K562 (cell line): Measurements from ENCODE around the gene ARFGAP1. TPM values are rescaled to one million over a fixed set of nuclear protein-coding genes. Genes with fewer than 3 reads are reported as not detected.

Experiments used
- ARID1B ChIP-seq: fragments of 450-650 bp; IDR thresholded peaks from 2 replicates; pipeline ENCODE4 v1.6.1; 2016; ENCODE audit warnings: antibody characterized with exemption, mild to moderate bottlenecking, inconsistent platforms
- JUND ChIP-seq, 2 experiments: IDR thresholded peaks; 2 replicates in 1 of 2; 3 replicates in 1 of 2; pipeline ENCODE4 v1.6.1; 2011; ENCODE audit warnings: borderline replicate concordance in 2 of 2, low read depth in 2 of 2, low read length in 2 of 2, improper control_type of control experiment in 1 of 2, missing biosample characterization in 1 of 2, missing genetic modification characterization in 1 of 2, missing genetic modification reagents in 1 of 2
- KDM5B ChIP-seq: fragments of 200-600 bp; sonication (generic); IDR thresholded peaks from 2 replicates; pipeline ENCODE4 v1.6.1; 2012; ENCODE audit warnings: low read depth, mild to moderate bottlenecking, moderate library complexity, low read length, control low read depth, inconsistent platforms; ENCODE audit not compliant: insufficient replicate concordance
- SIN3A ChIP-seq, 2 experiments: fragments of 150-350 bp in 1 of 2; IDR thresholded peaks; 2 replicates each; pipeline ENCODE4 v1.6.1; 2011 to 2016; ENCODE audit warnings: borderline replicate concordance in 2 of 2, low read depth in 2 of 2, low read length in 2 of 2, mild to moderate bottlenecking in 2 of 2, moderate library complexity in 2 of 2; ENCODE audit not compliant: control insufficient read depth in 1 of 2
- SMARCA4 ChIP-seq: fragments of 450-650 bp; IDR thresholded peaks from 2 replicates; pipeline ENCODE4 v1.6.1; 2016
- ZBTB7A ChIP-seq: IDR thresholded peaks from 2 replicates; pipeline ENCODE4 v1.6.1; 2011; ENCODE audit warnings: low read depth, mild to moderate bottlenecking, low read length, moderate library complexity, borderline replicate concordance; ENCODE audit not compliant: control insufficient read depth
- ZNF717 ChIP-seq: fragments of 250-450 bp; sonication (Bioruptor Pico); IDR thresholded peaks from 2 replicates; pipeline ENCODE4 v1.5.0; 2021
- polyA plus RNA-seq, 8 experiments: library from polyadenylated mRNA; depleted of rRNA in 4 of 8; stranded (reverse) in 5 of 8; unstranded in 3 of 8; fragments of >200 nt; fragmentation: Nextera tagmentation in 2 of 8; fragmentation: Illumina TruSeq in 1 of 8; extraction: Ambion mirVana in 2 of 8; extraction: Trizol in 1 of 8; gene quantifications; 2 replicates each; pipeline versions ENCODE4 v1.2.1 to v1.2.3, GENCODE V29; 2011 to 2014; ENCODE audit warnings: inconsistent platforms in 1 of 8, missing spikeins in 1 of 8
- total RNA-seq, 7 experiments: library from RNA; depleted of rRNA in 6 of 7; stranded (reverse); fragments of >200 nt in 6 of 7; fragmentation: Illumina TruSeq in 2 of 7; extraction: Trizol in 2 of 7; gene quantifications; 2 replicates each; pipeline versions ENCODE4 v1.2.1 to v1.2.3, GENCODE V29; 2011 to 2021; ENCODE audit warnings: low replicate concordance in 1 of 7
- TF ChIP-seq, protein P1 (sequence below): fragments of 200-800 bp; sonication (Bioruptor generic); IDR thresholded peaks from 2 replicates; pipeline ENCODE4 v1.6.1; 2017; ENCODE audit warnings: missing genetic modification characterization, missing compliant biosample characterization
- TF ChIP-seq, protein P2 (sequence below): fragments of 200-800 bp; sonication (Bioruptor generic); IDR thresholded peaks from 2 replicates; pipeline ENCODE4 v1.6.1; 2017; ENCODE audit warnings: missing genetic modification characterization, missing compliant biosample characterization
- TF ChIP-seq, protein P3 (sequence below), 2 experiments: fragments of 450-650 bp in 1 of 2; sonication (generic) in 1 of 2; formaldehyde crosslinking in 1 of 2; IDR thresholded peaks in 1 of 2; conservative IDR thresholded peaks in 1 of 2; 2 replicates each; pipeline versions ENCODE4 v1.6.1 to v1.8.1; 2016 to 2023; ENCODE audit warnings: mild to moderate bottlenecking in 2 of 2, moderate library complexity in 2 of 2, inconsistent platforms in 1 of 2, missing genetic modification reagents in 1 of 2

Gene ARFGAP1
- total and polyA plus RNA-seq, 9 of the 15 experiments (the other 6 are each of a cell fraction or from before 2014, with no cell fraction given) = 0.53 to 102 (median 33.5) TPM

DNA sequence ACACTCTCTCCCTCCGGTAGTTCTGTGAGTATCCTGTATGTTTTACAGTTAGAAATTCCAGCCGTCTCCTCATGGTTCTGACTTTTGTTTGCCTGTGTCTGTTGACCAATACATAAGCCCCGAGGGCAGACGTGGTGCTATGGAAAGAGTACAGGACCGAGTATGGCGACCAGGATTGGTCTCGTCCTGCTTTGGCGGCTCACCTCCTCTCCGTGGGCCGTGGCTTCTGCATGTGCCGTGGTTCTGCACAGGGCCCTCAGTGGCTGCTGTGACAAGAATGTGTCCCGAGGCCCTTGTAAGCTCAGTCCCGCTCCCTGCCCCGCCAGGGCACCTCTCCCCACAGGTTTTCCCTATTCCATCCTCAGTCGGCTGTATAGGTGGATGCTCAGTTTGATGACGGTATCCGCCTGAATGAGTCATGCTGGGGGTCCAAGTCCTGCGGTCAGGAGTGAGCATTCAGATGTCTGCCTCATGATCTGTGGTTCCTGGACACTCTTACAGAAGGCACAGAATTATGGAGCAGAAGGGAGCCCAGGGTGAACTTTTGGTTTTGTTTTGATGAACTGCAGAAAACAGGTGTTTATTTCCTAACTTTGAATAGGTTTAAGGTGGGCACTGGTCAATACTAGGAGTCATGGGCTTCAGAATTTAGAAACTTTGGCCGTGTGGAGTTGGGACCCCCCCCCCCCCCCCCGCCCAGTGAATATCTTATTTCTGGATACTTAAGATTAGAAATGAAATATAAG lies 1.2 kb downstream of the ARFGAP1 start (continued):
- TF ChIP-seq, protein P1, sequence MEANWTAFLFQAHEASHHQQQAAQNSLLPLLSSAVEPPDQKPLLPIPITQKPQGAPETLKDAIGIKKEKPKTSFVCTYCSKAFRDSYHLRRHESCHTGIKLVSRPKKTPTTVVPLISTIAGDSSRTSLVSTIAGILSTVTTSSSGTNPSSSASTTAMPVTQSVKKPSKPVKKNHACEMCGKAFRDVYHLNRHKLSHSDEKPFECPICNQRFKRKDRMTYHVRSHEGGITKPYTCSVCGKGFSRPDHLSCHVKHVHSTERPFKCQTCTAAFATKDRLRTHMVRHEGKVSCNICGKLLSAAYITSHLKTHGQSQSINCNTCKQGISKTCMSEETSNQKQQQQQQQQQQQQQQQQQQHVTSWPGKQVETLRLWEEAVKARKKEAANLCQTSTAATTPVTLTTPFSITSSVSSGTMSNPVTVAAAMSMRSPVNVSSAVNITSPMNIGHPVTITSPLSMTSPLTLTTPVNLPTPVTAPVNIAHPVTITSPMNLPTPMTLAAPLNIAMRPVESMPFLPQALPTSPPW (CRISPR knock-in tag) = 0 out of 2 replicates have a peak, but pooled peaks have one; percentile 18
- TF ChIP-seq KDM5B = peak; percentile 54
- TF ChIP-seq ARID1B = peak; percentile 46; the same call in 1 of the 2 replicates
- TF ChIP-seq, protein P2, sequence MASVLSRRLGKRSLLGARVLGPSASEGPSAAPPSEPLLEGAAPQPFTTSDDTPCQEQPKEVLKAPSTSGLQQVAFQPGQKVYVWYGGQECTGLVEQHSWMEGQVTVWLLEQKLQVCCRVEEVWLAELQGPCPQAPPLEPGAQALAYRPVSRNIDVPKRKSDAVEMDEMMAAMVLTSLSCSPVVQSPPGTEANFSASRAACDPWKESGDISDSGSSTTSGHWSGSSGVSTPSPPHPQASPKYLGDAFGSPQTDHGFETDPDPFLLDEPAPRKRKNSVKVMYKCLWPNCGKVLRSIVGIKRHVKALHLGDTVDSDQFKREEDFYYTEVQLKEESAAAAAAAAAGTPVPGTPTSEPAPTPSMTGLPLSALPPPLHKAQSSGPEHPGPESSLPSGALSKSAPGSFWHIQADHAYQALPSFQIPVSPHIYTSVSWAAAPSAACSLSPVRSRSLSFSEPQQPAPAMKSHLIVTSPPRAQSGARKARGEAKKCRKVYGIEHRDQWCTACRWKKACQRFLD (CRISPR knock-in tag) = no peak
- TF ChIP-seq SMARCA4 = peak; percentile 16; the same call in 1 of the 2 replicates
- peak; percentile 90 for TF ChIP-seq JUND (IDR thresholded peaks at IDR 0.05; ENCODE audit: borderline replicate concordance, low read depth, low read length)
- TF ChIP-seq JUND (tag; IDR thresholded peaks at IDR 0.05; ENCODE audit: borderline replicate concordance, low read depth, low read length) = peak; percentile 77; the same call in 1 of the 3 replicates
- peak in 1 of 2 experiments; percentile 65; a peak in 1 of 4 replicates for TF ChIP-seq SIN3A (IDR thresholded peaks at IDR 0.05; ENCODE audit: borderline replicate concordance in 2 of 2, control insufficient read depth in 1 of 2, low read depth in 2 of 2, low read length in 2 of 2)
- TF ChIP-seq, protein P3, sequence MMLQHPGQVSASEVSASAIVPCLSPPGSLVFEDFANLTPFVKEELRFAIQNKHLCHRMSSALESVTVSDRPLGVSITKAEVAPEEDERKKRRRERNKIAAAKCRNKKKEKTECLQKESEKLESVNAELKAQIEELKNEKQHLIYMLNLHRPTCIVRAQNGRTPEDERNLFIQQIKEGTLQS (IDR thresholded peaks at IDR 0.05) = peak; percentile 93
- TF ChIP-seq, protein P3 (CRISPR knock-in tag; conservative IDR thresholded peaks at IDR 0.05) = no peak
- TF ChIP-seq ZBTB7A = peak; percentile 85
- no peak for TF ChIP-seq ZNF717 (CRISPR knock-in tag)
- TF ChIP-seq, all 486 proteins: peak for 20
